Measurements from ENCODE around the gene MRPS18B. TPM values are rescaled to one million over a fixed set of nuclear protein-coding genes. Genes with fewer than 3 reads are reported as not detected.

The MRPS18B gene
- total RNA-seq, 1 experiment from 2014 or later = 70.4 TPM

GRCh38 chr6:30601436-30601814 is 16.2 kb upstream of the MRPS18B start:
- Histone ChIP-seq H3K36me3 (ENCODE audit: insufficient read depth, low read length, poor library complexity, severe bottlenecking) (peaks cover 68% of the 10 kb centered on the region), H3K9me3 (ENCODE audit: low read depth, low read length, poor library complexity, severe bottlenecking) (no peaks in the 10 kb centered on the region), H3K27me3 (replicated peaks; ENCODE audit: insufficient read depth, low read depth, low read length, poor library complexity) (no peaks in the 10 kb centered on the region), H3K27ac (ENCODE audit: low read depth, low read length, poor library complexity, severe bottlenecking) (no peak overlapping the region), H3K4me3 (ENCODE audit: low read depth, low read length, poor library complexity, severe bottlenecking) (no peak overlapping the region), H3K4me1 (ENCODE audit: insufficient read depth, low read length, poor library complexity, severe bottlenecking) (no peaks in the 10 kb centered on the region)
- TF ChIP-seq CTCF (conservative IDR thresholded peaks at IDR 0.05; ENCODE audit: low read depth, low read length) (no peak), EZH2 (IDR thresholded peaks at IDR 0.05; ENCODE audit: borderline replicate concordance, low read depth, low read length, poor library complexity, severe bottlenecking) (no peak)
- no peak for DNase-seq (ENCODE audit: low spot score)
- intact Hi-C loops (cut with micrococcal nuclease; ENCODE audit: unreplicated experiment) = no loop called here
- ChIA-PET CTCF (no interaction called here), POLR2A (ENCODE audit: low non-redundant PET) (no interaction called here)
- no TSS peak for BruUV-seq (replicated peaks)

- H3K4me1 ChIP-seq (ENCODE audit: insufficient read depth, low read length, poor library complexity, severe bottlenecking) = no peaks in the 10 kb centered on the region
- ChIA-PET CTCF (no interaction called here), POLR2A (ENCODE audit: low non-redundant PET) (no interaction called here)
- H3K36me3 ChIP-seq (ENCODE audit: insufficient read depth, low read length, poor library complexity, severe bottlenecking) = peaks cover 74% of the 10 kb centered on the region
- intact Hi-C loops (cut with micrococcal nuclease; ENCODE audit: unreplicated experiment) = no loop called here
- no peak for DNase-seq (ENCODE audit: low spot score)
- no peaks in the 10 kb centered on the region for H3K27me3 ChIP-seq (replicated peaks; ENCODE audit: insufficient read depth, low read depth, low read length, poor library complexity)
- TF ChIP-seq EZH2 (IDR thresholded peaks at IDR 0.05; ENCODE audit: borderline replicate concordance, low read depth, low read length, poor library complexity, severe bottlenecking) = no peak
- no peak for TF ChIP-seq CTCF (conservative IDR thresholded peaks at IDR 0.05; ENCODE audit: low read depth, low read length)
- H3K4me3 ChIP-seq (ENCODE audit: low read depth, low read length, poor library complexity, severe bottlenecking) = no peak overlapping the region
- BruUV-seq (replicated peaks) = no TSS peak
- H3K9me3 ChIP-seq (ENCODE audit: low read depth, low read length, poor library complexity, severe bottlenecking) = no peaks in the 10 kb centered on the region
- H3K27ac ChIP-seq (ENCODE audit: low read depth, low read length, poor library complexity, severe bottlenecking) = no peak overlapping the region
These were observed 15.6 kb upstream of the MRPS18B start for GRCh38 chr6:30601815-30602641.

GRCh38 chr6:30603961-30604360 is 13.7 kb upstream of the MRPS18B start:
- Histone ChIP-seq H3K27me3 (replicated peaks; ENCODE audit: insufficient read depth, low read depth, low read length, poor library complexity) (no peaks in the 10 kb centered on the region), H3K27ac (ENCODE audit: low read depth, low read length, poor library complexity, severe bottlenecking) (no peak overlapping the region), H3K4me3 (ENCODE audit: low read depth, low read length, poor library complexity, severe bottlenecking) (no peak overlapping the region), H3K4me1 (ENCODE audit: insufficient read depth, low read length, poor library complexity, severe bottlenecking) (no peaks in the 10 kb centered on the region), H3K36me3 (ENCODE audit: insufficient read depth, low read length, poor library complexity, severe bottlenecking) (peaks cover 94% of the 10 kb centered on the region), H3K9me3 (ENCODE audit: low read depth, low read length, poor library complexity, severe bottlenecking) (no peaks in the 10 kb centered on the region)
- BruUV-seq (replicated peaks) = TSS peak; percentile 11
- CTCF ChIA-PET = no interaction called here
- TF ChIP-seq CTCF (conservative IDR thresholded peaks at IDR 0.05; ENCODE audit: low read depth, low read length) (no peak), EZH2 (IDR thresholded peaks at IDR 0.05; ENCODE audit: borderline replicate concordance, low read depth, low read length, poor library complexity, severe bottlenecking) (no peak)
- DNase-seq (ENCODE audit: low spot score) = no peak
- POLR2A ChIA-PET (ENCODE audit: low non-redundant PET) = no interaction called here
- intact Hi-C loops (cut with micrococcal nuclease; ENCODE audit: unreplicated experiment) = no loop called here

Measured in A673 (cell line).